Measurements from ENCODE around the gene CSNK1D.

The CSNK1D gene

DNA sequence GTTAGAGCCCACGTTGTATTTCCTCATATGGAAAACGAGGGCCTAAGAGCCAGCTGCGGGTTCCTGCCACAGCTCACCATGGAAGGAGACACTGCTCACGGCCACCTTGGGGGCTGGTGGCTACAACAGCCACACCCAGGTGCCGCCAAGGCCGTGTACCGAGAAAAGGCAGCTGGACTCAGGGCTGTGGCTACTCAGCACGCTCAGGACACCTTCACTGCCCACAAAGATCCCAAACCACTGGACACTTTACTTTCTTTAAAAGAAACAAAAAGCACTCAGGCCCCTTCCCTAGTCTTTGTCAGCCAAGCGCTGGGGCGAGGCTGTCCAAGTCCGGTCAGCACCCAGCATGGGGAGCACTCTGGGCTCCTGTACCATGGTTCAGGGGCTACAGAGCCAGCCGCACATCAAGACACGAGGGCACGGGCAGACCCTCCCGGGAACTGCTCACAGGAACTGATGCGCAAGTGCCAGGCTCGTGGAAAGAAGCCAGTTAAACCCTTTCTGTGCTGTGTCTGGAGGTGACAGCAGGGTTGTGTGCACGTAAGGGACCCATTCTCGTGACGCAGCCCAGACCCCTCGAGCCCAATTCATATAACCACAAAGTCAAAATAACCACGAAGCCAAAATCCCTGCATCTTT lies 26.2 kb downstream of the CSNK1D start:
- Histone ChIP-seq H2AFZ (no peak overlapping the region), H3K4me3 (ENCODE audit: low read depth, low read length) (no peak overlapping the region), H3K9ac (no peak overlapping the region), H3K9me3 (ENCODE audit: control insufficient read depth, low read length) (no peaks in the 10 kb centered on the region), H3K27ac (no peak overlapping the region), H3K4me2 (ENCODE audit: low read length) (no peak overlapping the region), H3K27me3 (ENCODE audit: control insufficient read depth, insufficient read depth, low read length) (no peaks in the 10 kb centered on the region), H3K79me2 (peaks cover 63% of the 10 kb centered on the region), H3K4me1 (peaks cover 13% of the 10 kb centered on the region), H3K36me3 (ENCODE audit: control insufficient read depth, insufficient read depth, low read length) (no peaks in the 10 kb centered on the region)
- TF ChIP-seq, protein P1, sequence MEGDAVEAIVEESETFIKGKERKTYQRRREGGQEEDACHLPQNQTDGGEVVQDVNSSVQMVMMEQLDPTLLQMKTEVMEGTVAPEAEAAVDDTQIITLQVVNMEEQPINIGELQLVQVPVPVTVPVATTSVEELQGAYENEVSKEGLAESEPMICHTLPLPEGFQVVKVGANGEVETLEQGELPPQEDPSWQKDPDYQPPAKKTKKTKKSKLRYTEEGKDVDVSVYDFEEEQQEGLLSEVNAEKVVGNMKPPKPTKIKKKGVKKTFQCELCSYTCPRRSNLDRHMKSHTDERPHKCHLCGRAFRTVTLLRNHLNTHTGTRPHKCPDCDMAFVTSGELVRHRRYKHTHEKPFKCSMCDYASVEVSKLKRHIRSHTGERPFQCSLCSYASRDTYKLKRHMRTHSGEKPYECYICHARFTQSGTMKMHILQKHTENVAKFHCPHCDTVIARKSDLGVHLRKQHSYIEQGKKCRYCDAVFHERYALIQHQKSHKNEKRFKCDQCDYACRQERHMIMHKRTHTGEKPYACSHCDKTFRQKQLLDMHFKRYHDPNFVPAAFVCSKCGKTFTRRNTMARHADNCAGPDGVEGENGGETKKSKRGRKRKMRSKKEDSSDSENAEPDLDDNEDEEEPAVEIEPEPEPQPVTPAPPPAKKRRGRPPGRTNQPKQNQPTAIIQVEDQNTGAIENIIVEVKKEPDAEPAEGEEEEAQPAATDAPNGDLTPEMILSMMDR (IDR thresholded peaks at IDR 0.05), result no peak

DNA sequence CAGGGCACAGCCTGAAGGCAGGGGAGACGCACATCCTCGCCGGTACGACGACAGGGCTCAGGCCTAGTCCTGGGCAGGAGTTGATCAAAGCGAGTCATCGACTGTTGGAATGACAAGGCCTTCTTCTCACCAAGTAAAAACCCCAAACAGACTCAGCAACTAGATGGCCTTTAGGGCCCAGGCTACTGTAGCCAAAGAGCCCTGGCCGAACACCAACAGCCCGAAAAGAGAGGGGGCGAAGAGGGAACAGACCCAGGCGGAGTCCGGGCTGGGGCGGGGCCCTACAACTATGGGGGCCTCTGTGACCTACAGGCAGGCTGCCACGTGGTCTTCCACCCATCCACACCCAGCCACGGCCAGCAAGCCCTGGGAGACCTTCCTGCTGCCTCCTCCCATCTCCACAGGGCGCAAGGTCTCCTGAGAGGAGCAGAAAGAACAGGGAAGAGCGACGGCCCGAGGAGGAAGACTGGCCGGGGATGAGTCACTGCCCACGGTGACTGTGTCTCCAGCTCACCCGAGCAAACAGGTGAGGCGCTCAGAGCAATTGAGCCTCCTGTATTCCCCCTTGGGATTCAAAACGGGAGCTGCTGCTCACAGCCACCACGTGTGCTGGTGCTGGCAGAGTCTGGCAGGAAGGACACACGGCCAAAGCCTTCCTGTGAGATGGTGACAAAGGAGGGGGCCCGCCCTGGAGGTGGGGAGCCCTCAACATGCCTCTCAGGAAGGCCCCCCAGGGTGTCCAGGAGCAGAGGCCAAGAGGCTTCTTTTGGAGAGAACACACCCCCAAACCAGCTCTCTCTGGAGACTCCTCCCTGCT lies 26.9 kb downstream of the CSNK1D start:
- Histone ChIP-seq H3K4me3 (ENCODE audit: low read depth, low read length) (no peak overlapping the region), H3K9ac (no peak overlapping the region), H3K27ac (no peak overlapping the region), H3K4me2 (ENCODE audit: low read length) (no peak overlapping the region), H3K27me3 (ENCODE audit: control insufficient read depth, insufficient read depth, low read length) (no peaks in the 10 kb centered on the region), H3K36me3 (ENCODE audit: control insufficient read depth, insufficient read depth, low read length) (no peaks in the 10 kb centered on the region), H3K79me2 (peaks cover 56% of the 10 kb centered on the region), H2AFZ (no peak overlapping the region), H3K9me3 (ENCODE audit: control insufficient read depth, low read length) (no peaks in the 10 kb centered on the region), H3K4me1 (peaks cover 18% of the 10 kb centered on the region)
- TF ChIP-seq, protein P1 (IDR thresholded peaks at IDR 0.05), result no peak

GRCh38 chr17:82246040-82246364 lies 27.5 kb downstream of the CSNK1D start:
- Histone ChIP-seq H3K9ac (no peak overlapping the region), H3K9me3 (ENCODE audit: control insufficient read depth, low read length) (no peaks in the 10 kb centered on the region), H3K79me2 (peaks cover 50% of the 10 kb centered on the region), H2AFZ (no peak overlapping the region), H3K4me1 (peaks cover 19% of the 10 kb centered on the region), H3K4me2 (ENCODE audit: low read length) (no peak overlapping the region), H3K36me3 (ENCODE audit: control insufficient read depth, insufficient read depth, low read length) (no peaks in the 10 kb centered on the region), H3K4me3 (ENCODE audit: low read depth, low read length) (no peak overlapping the region), H3K27me3 (ENCODE audit: control insufficient read depth, insufficient read depth, low read length) (no peaks in the 10 kb centered on the region), H3K27ac (no peak overlapping the region)
- TF ChIP-seq, protein P1 (IDR thresholded peaks at IDR 0.05), result no peak

DNA sequence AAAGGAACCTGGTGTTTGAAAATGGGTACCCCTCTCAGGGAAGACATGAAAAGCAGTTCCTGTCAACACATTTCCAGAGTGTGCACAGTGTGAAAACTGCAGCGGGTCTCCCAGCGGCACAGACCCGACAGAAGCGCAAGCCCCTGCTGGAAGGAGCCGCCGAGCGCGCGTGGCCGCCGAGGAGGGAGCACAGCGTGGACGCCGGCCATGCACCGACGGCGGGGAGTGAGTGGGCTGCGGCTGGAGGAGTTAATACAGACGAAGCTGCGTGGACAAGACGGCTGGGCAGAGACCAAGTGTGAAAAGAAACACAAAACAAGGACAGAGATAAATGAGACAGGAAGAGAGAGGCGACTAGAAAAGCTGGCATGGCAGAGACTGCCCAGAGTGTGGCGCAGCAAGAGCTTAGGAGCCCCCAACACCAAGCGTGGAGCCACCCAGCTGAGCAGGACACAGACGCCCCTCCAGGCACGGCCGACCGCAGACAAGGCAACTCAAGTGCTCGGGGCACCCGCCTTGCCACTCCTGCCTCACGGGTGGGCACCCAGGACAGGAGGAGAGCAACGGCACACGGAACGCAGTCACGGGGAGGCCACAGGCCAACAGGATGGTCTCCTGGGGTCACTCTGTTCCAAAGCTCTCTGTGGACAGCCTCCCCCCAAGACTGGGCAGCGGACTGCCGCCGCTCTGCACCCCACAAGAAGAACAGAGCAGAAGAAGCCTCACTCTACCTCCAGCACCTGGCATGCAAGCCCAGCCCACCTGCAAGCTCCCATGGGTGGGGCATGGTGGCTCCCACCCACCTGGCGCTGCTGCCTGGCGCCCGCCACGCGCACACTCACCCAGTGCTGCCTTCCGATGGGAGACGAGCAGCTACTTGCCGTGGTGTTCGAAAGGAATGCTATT lies 28.1 kb downstream of the CSNK1D start:
- no peak overlapping the region for H3K4me3 ChIP-seq (ENCODE audit: low read depth, low read length)
- no peak overlapping the region for H2AFZ ChIP-seq
- no peaks in the 10 kb centered on the region for H3K36me3 ChIP-seq (ENCODE audit: control insufficient read depth, insufficient read depth, low read length)
- H3K9me3 ChIP-seq (ENCODE audit: control insufficient read depth, low read length), result no peaks in the 10 kb centered on the region
- H3K27ac ChIP-seq, result no peak overlapping the region
- no peak overlapping the region for H3K9ac ChIP-seq
- no peak overlapping the region for H3K4me2 ChIP-seq (ENCODE audit: low read length)
- TF ChIP-seq, protein P1 (IDR thresholded peaks at IDR 0.05), result no peak
- H3K27me3 ChIP-seq (ENCODE audit: control insufficient read depth, insufficient read depth, low read length), result no peaks in the 10 kb centered on the region
- H3K4me1 ChIP-seq, result peaks cover 22% of the 10 kb centered on the region
- H3K79me2 ChIP-seq, result peaks cover 47% of the 10 kb centered on the region
